ENCODE data around the gene CMA1. TPM values are rescaled to one million over a fixed set of nuclear protein-coding genes. Genes with fewer than 3 reads are reported as not detected.
A peak's percentile ranks its signal among the peaks of the same experiment; 100 is the strongest.
"Not testable (repeated sequence)": the region's sequence is repeated elsewhere in the genome, so short reads cannot be mapped to it uniquely, and the experiment has no call there.

The CMA1 gene
- total RNA-seq, 2 experiments from 2014 or later: 0.33 to 0.51 TPM

- POLR2A ChIA-PET: interaction anchor here (0.6 to 2.1 kb wide), 8 partner anchors 21 to 150 kb away, joined by 3 to 10 read pairs (median 5); partner anchors contain the start of genes GZMB, GZMH and KHNYN
- Mint-ChIP-seq H3K27ac (peak overlapping the region; percentile 76), H3K4me1 (peaks cover 27% of the 10 kb centered on the region), H3K27me3 (no peaks in the 10 kb centered on the region), H3K9me3 (peaks cover under 1% of the 10 kb centered on the region), H3K4me3 (peak overlapping the region; percentile 56), H3K36me3 (peaks cover 4% of the 10 kb centered on the region)
- no peak for DNase-seq
- ATAC-seq (ENCODE audit: low read depth): peak; percentile 77
Observed at GRCh38 chr14:24483604-24484252, 24.3 kb downstream of the CMA1 start.

- not testable (repeated sequence) for H3K4me3 Mint-ChIP-seq
- H3K27ac Mint-ChIP-seq: peak overlapping the region; percentile 76
Observed at GRCh38 chr14:24482699-24483303, 25.3 kb downstream of the CMA1 start.

GRCh38 chr14:24481622-24482324 is 26.3 kb downstream of the CMA1 start:
- DNase-seq: peak; percentile 71
- POLR2A ChIA-PET: interaction anchor here (1.1 to 1.5 kb wide), 4 partner anchors 39 to 211 kb away, joined by 3 to 4 read pairs (median 4); partner anchors contain the start of genes GZMB and SDR39U1
- peak; percentile 71 for ATAC-seq (ENCODE audit: low read depth)
- peak overlapping the region; percentile 87 for H3K27ac Mint-ChIP-seq
- H3K9me3 Mint-ChIP-seq: peaks cover 6% of the 10 kb centered on the region
- peaks cover 11% of the 10 kb centered on the region for H3K36me3 Mint-ChIP-seq
- peak overlapping the region; percentile 79 for H3K4me3 Mint-ChIP-seq
- H3K27me3 Mint-ChIP-seq: no peaks in the 10 kb centered on the region
- H3K4me1 Mint-ChIP-seq: peaks cover 30% of the 10 kb centered on the region

More at GRCh38 chr14:24482699-24483303, 25.3 kb downstream of the CMA1 start:
- not testable (repeated sequence) for H3K27me3 Mint-ChIP-seq; H3K9me3 Mint-ChIP-seq; DNase-seq; ATAC-seq (ENCODE audit: low read depth)
- POLR2A ChIA-PET: interaction anchor here (0.6 to 2.1 kb wide), 5 partner anchors 27 to 151 kb away, joined by 4 to 10 read pairs (median 5); partner anchors contain the start of genes GZMB, GZMH, KHNYN and SDR39U1
- Mint-ChIP-seq H3K36me3 (peaks cover 11% of the 10 kb centered on the region), H3K4me1 (peaks cover 30% of the 10 kb centered on the region)

- H3K27me3 Mint-ChIP-seq; DNase-seq; H3K4me3 Mint-ChIP-seq; H3K9me3 Mint-ChIP-seq; POLR2A ChIA-PET; H3K27ac Mint-ChIP-seq; ATAC-seq (ENCODE audit: low read depth): not testable (repeated sequence)
- peaks cover 11% of the 10 kb centered on the region for H3K36me3 Mint-ChIP-seq
- H3K4me1 Mint-ChIP-seq: peaks cover 34% of the 10 kb centered on the region
Observed at GRCh38 chr14:24479999-24480398, 28.1 kb downstream of the CMA1 start.

- Mint-ChIP-seq H3K36me3 (peaks cover 23% of the 10 kb centered on the region), H3K4me1 (peaks cover 8% of the 10 kb centered on the region), H3K27me3 (no peaks in the 10 kb centered on the region), H3K9me3 (peaks cover 11% of the 10 kb centered on the region), H3K27ac (no peak overlapping the region), H3K4me3 (no peak overlapping the region)
- no peak for DNase-seq
- ATAC-seq (ENCODE audit: low read depth): no peak
- POLR2A ChIA-PET: interaction anchor here (1.1 kb wide), 1 partner anchor 199 kb away, joined by 3 read pairs; no protein-coding TSS in a partner anchor
Observed at GRCh38 chr14:24475261-24475660, 32.8 kb downstream of the CMA1 start.

GRCh38 chr14:24473211-24473610 is 34.9 kb downstream of the CMA1 start:
- peaks cover 17% of the 10 kb centered on the region for H3K36me3 Mint-ChIP-seq
- DNase-seq: no peak
- no peaks in the 10 kb centered on the region for H3K27me3 Mint-ChIP-seq
- H3K9me3 Mint-ChIP-seq: peaks cover 9% of the 10 kb centered on the region
- H3K27ac Mint-ChIP-seq: no peak overlapping the region
- POLR2A ChIA-PET: no interaction called here
- H3K4me3 Mint-ChIP-seq: no peak overlapping the region
- peaks cover 8% of the 10 kb centered on the region for H3K4me1 Mint-ChIP-seq
- ATAC-seq (ENCODE audit: low read depth): no peak

GRCh38 chr14:24470450-24470849 is 37.6 kb downstream of the CMA1 start:
- H3K4me1 Mint-ChIP-seq; H3K9me3 Mint-ChIP-seq; H3K27me3 Mint-ChIP-seq; POLR2A ChIA-PET; H3K4me3 Mint-ChIP-seq; H3K27ac Mint-ChIP-seq; ATAC-seq (ENCODE audit: low read depth); DNase-seq: not testable (repeated sequence)
- peaks cover 26% of the 10 kb centered on the region for H3K36me3 Mint-ChIP-seq

GRCh38 chr14:24465805-24466204 is 42.3 kb downstream of the CMA1 start:
- Mint-ChIP-seq H3K27ac (no peak overlapping the region), H3K4me1 (peaks cover 20% of the 10 kb centered on the region), H3K36me3 (peaks cover 38% of the 10 kb centered on the region), H3K9me3 (peaks cover 8% of the 10 kb centered on the region), H3K27me3 (no peaks in the 10 kb centered on the region), H3K4me3 (no peak overlapping the region)
- POLR2A ChIA-PET: interaction anchor here (0.7 to 0.8 kb wide), 2 partner anchors 24 to 47 kb away, joined by 3 read pairs; no protein-coding TSS in a partner anchor
- no peak for DNase-seq
- no peak for ATAC-seq (ENCODE audit: low read depth)

GRCh38 chr14:24465368-24465767 is 42.7 kb downstream of the CMA1 start:
- peaks cover 20% of the 10 kb centered on the region for H3K4me1 Mint-ChIP-seq
- peaks cover 39% of the 10 kb centered on the region for H3K36me3 Mint-ChIP-seq
- ATAC-seq (ENCODE audit: low read depth) (peak; percentile 67), DNase-seq (no peak)
- peak overlapping the region; percentile 26 for H3K4me3 Mint-ChIP-seq
- POLR2A ChIA-PET: interaction anchor here (0.7 to 0.8 kb wide), 2 partner anchors 24 to 47 kb away, joined by 3 read pairs; no protein-coding TSS in a partner anchor
- peak overlapping the region; percentile 39 for H3K27ac Mint-ChIP-seq
- H3K27me3 Mint-ChIP-seq: no peaks in the 10 kb centered on the region
- H3K9me3 Mint-ChIP-seq: peaks cover 7% of the 10 kb centered on the region

GRCh38 chr14:24463884-24464785 is 43.9 kb downstream of the CMA1 start:
- DNase-seq: no peak
- Mint-ChIP-seq H3K4me3 (peak overlapping the region; percentile 54), H3K4me1 (peaks cover 20% of the 10 kb centered on the region), H3K36me3 (peaks cover 40% of the 10 kb centered on the region), H3K9me3 (peaks cover 7% of the 10 kb centered on the region), H3K27me3 (no peaks in the 10 kb centered on the region), H3K27ac (peak overlapping the region; percentile 63)
- POLR2A ChIA-PET: interaction anchor here (1.3 kb wide), 1 partner anchor 21 kb away, joined by 4 read pairs; the partner anchor contains the start of gene SDR39U1
- no peak for ATAC-seq (ENCODE audit: low read depth)

- POLR2A ChIA-PET: interaction anchor here (1.3 kb wide), 1 partner anchor 20 kb away, joined by 4 read pairs; the partner anchor contains the start of gene SDR39U1
- H3K27me3 Mint-ChIP-seq: no peaks in the 10 kb centered on the region
- no peak overlapping the region for H3K4me3 Mint-ChIP-seq
- H3K9me3 Mint-ChIP-seq: peaks cover 7% of the 10 kb centered on the region
- H3K4me1 Mint-ChIP-seq: peaks cover 20% of the 10 kb centered on the region
- no peak for DNase-seq
- peak overlapping the region; percentile 7 for H3K27ac Mint-ChIP-seq
- no peak for ATAC-seq (ENCODE audit: low read depth)
- H3K36me3 Mint-ChIP-seq: peaks cover 40% of the 10 kb centered on the region
Observed at GRCh38 chr14:24463017-24463883, 44.8 kb downstream of the CMA1 start.

- no peak for DNase-seq
- POLR2A ChIA-PET: no interaction called here
- ATAC-seq (ENCODE audit: low read depth): no peak
- Mint-ChIP-seq H3K4me1 (peaks cover 19% of the 10 kb centered on the region), H3K4me3 (no peak overlapping the region), H3K27ac (no peak overlapping the region), H3K9me3 (peaks cover 6% of the 10 kb centered on the region), H3K27me3 (no peaks in the 10 kb centered on the region), H3K36me3 (peaks cover 38% of the 10 kb centered on the region)
Observed at GRCh38 chr14:24461336-24461735, 46.7 kb downstream of the CMA1 start.

Measured in activated naive CD8-positive, alpha-beta T cell treated with anti-CD3 and anti-CD28 coated beads, Interleukin-2, amount 10 ng/mL, durations not matched to agents 7 days and 5 days (primary cell).